ENCODE measurements around the gene HS3ST5.

DNA sequence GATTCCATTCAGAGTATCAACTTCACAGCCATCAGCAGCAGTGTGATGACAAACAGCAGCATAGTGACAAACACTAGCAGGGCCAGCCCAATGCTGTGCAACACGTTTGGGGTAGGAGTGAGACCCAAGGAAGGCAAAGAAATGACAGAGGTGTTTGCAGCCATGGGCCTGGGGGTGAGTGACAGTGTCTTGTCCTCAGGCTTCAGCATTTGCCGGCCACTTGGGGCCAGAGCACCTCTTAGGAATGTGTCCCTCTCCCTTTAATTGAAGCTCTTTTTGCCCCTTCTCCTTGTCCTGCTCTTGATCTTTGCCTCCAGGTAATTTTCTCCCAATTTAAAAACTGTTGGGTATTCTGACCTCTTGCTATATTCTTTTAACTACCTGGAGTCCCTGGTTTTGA, 84.4 kb downstream of the HS3ST5 start:
- TF ChIP-seq CTCF (conservative IDR thresholded peaks at IDR 0.05; ENCODE audit: low read depth in 2 of 2): no peak
- TF ChIP-seq POLR2AphosphoS5 (IDR thresholded peaks at IDR 0.05; ENCODE audit: low read depth): no peak
- TF ChIP-seq, protein P1, sequence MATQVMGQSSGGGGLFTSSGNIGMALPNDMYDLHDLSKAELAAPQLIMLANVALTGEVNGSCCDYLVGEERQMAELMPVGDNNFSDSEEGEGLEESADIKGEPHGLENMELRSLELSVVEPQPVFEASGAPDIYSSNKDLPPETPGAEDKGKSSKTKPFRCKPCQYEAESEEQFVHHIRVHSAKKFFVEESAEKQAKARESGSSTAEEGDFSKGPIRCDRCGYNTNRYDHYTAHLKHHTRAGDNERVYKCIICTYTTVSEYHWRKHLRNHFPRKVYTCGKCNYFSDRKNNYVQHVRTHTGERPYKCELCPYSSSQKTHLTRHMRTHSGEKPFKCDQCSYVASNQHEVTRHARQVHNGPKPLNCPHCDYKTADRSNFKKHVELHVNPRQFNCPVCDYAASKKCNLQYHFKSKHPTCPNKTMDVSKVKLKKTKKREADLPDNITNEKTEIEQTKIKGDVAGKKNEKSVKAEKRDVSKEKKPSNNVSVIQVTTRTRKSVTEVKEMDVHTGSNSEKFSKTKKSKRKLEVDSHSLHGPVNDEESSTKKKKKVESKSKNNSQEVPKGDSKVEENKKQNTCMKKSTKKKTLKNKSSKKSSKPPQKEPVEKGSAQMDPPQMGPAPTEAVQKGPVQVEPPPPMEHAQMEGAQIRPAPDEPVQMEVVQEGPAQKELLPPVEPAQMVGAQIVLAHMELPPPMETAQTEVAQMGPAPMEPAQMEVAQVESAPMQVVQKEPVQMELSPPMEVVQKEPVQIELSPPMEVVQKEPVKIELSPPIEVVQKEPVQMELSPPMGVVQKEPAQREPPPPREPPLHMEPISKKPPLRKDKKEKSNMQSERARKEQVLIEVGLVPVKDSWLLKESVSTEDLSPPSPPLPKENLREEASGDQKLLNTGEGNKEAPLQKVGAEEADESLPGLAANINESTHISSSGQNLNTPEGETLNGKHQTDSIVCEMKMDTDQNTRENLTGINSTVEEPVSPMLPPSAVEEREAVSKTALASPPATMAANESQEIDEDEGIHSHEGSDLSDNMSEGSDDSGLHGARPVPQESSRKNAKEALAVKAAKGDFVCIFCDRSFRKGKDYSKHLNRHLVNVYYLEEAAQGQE (IDR thresholded peaks at IDR 0.05; ENCODE audit: unreplicated experiment): no peak
- TF ChIP-seq EZH2 (IDR thresholded peaks at IDR 0.05; ENCODE audit: low read depth, unreplicated experiment): no peak
- TF ChIP-seq, protein P2, sequence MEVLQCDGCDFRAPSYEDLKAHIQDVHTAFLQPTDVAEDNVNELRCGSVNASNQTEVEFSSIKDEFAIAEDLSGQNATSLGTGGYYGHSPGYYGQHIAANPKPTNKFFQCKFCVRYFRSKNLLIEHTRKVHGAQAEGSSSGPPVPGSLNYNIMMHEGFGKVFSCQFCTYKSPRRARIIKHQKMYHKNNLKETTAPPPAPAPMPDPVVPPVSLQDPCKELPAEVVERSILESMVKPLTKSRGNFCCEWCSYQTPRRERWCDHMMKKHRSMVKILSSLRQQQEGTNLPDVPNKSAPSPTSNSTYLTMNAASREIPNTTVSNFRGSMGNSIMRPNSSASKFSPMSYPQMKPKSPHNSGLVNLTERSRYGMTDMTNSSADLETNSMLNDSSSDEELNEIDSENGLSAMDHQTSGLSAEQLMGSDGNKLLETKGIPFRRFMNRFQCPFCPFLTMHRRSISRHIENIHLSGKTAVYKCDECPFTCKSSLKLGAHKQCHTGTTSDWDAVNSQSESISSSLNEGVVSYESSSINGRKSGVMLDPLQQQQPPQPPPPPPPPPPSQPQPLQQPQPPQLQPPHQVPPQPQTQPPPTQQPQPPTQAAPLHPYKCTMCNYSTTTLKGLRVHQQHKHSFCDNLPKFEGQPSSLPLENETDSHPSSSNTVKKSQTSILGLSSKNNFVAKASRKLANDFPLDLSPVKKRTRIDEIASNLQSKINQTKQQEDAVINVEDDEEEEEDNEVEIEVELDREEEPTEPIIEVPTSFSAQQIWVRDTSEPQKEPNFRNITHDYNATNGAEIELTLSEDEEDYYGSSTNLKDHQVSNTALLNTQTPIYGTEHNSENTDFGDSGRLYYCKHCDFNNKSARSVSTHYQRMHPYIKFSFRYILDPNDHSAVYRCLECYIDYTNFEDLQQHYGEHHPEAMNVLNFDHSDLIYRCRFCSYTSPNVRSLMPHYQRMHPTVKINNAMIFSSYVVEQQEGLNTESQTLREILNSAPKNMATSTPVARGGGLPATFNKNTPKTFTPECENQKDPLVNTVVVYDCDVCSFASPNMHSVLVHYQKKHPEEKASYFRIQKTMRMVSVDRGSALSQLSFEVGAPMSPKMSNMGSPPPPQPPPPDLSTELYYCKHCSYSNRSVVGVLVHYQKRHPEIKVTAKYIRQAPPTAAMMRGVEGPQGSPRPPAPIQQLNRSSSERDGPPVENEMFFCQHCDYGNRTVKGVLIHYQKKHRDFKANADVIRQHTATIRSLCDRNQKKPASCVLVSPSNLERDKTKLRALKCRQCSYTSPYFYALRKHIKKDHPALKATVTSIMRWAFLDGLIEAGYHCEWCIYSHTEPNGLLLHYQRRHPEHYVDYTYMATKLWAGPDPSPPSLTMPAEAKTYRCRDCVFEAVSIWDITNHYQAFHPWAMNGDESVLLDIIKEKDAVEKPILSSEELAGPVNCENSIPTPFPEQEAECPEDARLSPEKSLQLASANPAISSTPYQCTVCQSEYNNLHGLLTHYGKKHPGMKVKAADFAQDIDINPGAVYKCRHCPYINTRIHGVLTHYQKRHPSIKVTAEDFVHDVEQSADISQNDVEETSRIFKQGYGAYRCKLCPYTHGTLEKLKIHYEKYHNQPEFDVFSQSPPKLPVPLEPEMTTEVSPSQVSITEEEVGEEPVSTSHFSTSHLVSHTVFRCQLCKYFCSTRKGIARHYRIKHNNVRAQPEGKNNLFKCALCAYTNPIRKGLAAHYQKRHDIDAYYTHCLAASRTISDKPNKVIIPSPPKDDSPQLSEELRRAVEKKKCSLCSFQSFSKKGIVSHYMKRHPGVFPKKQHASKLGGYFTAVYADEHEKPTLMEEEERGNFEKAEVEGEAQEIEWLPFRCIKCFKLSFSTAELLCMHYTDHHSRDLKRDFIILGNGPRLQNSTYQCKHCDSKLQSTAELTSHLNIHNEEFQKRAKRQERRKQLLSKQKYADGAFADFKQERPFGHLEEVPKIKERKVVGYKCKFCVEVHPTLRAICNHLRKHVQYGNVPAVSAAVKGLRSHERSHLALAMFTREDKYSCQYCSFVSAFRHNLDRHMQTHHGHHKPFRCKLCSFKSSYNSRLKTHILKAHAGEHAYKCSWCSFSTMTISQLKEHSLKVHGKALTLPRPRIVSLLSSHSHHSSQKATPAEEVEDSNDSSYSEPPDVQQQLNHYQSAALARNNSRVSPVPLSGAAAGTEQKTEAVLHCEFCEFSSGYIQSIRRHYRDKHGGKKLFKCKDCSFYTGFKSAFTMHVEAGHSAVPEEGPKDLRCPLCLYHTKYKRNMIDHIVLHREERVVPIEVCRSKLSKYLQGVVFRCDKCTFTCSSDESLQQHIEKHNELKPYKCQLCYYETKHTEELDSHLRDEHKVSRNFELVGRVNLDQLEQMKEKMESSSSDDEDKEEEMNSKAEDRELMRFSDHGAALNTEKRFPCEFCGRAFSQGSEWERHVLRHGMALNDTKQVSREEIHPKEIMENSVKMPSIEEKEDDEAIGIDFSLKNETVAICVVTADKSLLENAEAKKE (CRISPR knock-in tag; IDR thresholded peaks at IDR 0.05): no peak

Measured in GM23338 (cell line).